Transverse colon (tissue), 4 donors: Measurements from ENCODE around the gene CCL17. TPM values are rescaled to one million over a fixed set of nuclear protein-coding genes. Genes with fewer than 3 reads are reported as not detected.

Experiments
- total RNA-seq, 4 donors: library from RNA; depleted of rRNA; stranded (reverse); fragments of >200 nt; gene quantifications; one replicate each; pipeline ENCODE4 v1.1.0, GENCODE V29; 2016

Gene CCL17
- total RNA-seq, 4 donors from 2014 or later = 1.4 TPM; not detected in 3

Other genes with a start within 250 kb of the CCL17 start
- 100 to 1,000 TPM in 3 of 4 donors, 10 to 100 TPM in 1; 95.7 to 185 (median 120) TPM for gene PSME3IP1, start 218.7 kb upstream of the CCL17 start, total RNA-seq
- gene RSPRY1, start 218.4 kb upstream of the CCL17 start, total RNA-seq = 10 to 100 TPM; 17.1 to 58.4 (median 44.5) TPM
- gene ARL2BP, start 159.5 kb upstream of the CCL17 start, total RNA-seq = 10 to 100 TPM; 10.3 to 39.6 (median 36.5) TPM
- gene PLLP, start 120.1 kb upstream of the CCL17 start, total RNA-seq = 10 to 100 TPM in 2 of 4 donors, 1 to 10 TPM in 2; 4.4 to 13.5 (median 9.6) TPM
- under 1 TPM in 1 of 4 donors, not detected in 3; 0.64 TPM for gene CCL22, start 46.0 kb upstream of the CCL17 start, total RNA-seq
- 10 to 100 TPM in 1 of 4 donors, 1 to 10 TPM in 2, not detected in 1; 1.7 to 13.5 (median 1.8) TPM for gene CX3CL1, start 32.3 kb upstream of the CCL17 start, total RNA-seq
- 10 to 100 TPM; 20.9 to 48.3 (median 40.5) TPM for gene CIAPIN1, start 42.6 kb downstream of the CCL17 start, total RNA-seq
- 100 to 1,000 TPM; 113 to 154 (median 148) TPM for gene COQ9, start 42.7 kb downstream of the CCL17 start, total RNA-seq
- gene POLR2C, start 57.9 kb downstream of the CCL17 start, total RNA-seq = 100 to 1,000 TPM in 1 of 4 donors, 10 to 100 TPM in 3; 39.2 to 104 (median 72.7) TPM
- gene DOK4, start 81.7 kb downstream of the CCL17 start, total RNA-seq = 100 to 1,000 TPM in 3 of 4 donors, 10 to 100 TPM in 1; 57.9 to 312 (median 143) TPM
- 10 to 100 TPM in 1 of 4 donors, 1 to 10 TPM in 3; 2.2 to 17.7 (median 3.7) TPM for gene CCDC102A, start 131.8 kb downstream of the CCL17 start, total RNA-seq
- gene ADGRG5, start 137.9 kb downstream of the CCL17 start, total RNA-seq = 1 to 10 TPM in 2 of 4 donors, under 1 TPM in 1, not detected in 1; 0.41 to 1.9 (median 1.9) TPM
- 10 to 100 TPM; 40.0 to 55.3 (median 45.7) TPM for gene ADGRG1, start 223.9 kb downstream of the CCL17 start, total RNA-seq